Cardiac septum (tissue), 1 donor: Measurements from ENCODE around the gene SMIM36. TPM values are rescaled to one million over a fixed set of nuclear protein-coding genes. Genes with fewer than 3 reads are reported as not detected.
"Not testable (repeated sequence)": the region's sequence is repeated elsewhere in the genome, so short reads cannot be mapped to it uniquely, and the experiment has no call there.

ENCODE experiments used
- DNase-seq: peaks from one replicate; pipeline ENCODE4 v3.0.0-alpha.2; 2020; ENCODE audit warnings: low spot score
- intact Hi-C: fragments of 100-400 bp; cut with DNase I; formaldehyde crosslinking; loops from one replicate; pipeline ENCODE4 v1.14.0; 2022
- total RNA-seq: library from RNA; stranded (reverse); fragmentation: NEBNext Ultra II Directional; extraction: Animal tissue kit (Norgen Biotek cat#: 25700); gene quantifications from one replicate; pipeline ENCODE4 v1.2.1, GENCODE V29; 2021
- donor health status: DM: no; HTN: no; CAD: no.

The SMIM36 gene
- total RNA-seq, 1 donor from 2014 or later = not detected

GRCh38 chr17:55462234-55462633 lies 49.0 kb downstream of the SMIM36 start:
- intact Hi-C loops = no loop called here
- no peak for DNase-seq

- no peak for DNase-seq
- intact Hi-C loops = no loop called here
Observed at GRCh38 chr17:55458978-55459377, 52.3 kb downstream of the SMIM36 start.

- intact Hi-C loops = no loop called here
- no peak for DNase-seq
Observed at GRCh38 chr17:55458287-55458900, 52.9 kb downstream of the SMIM36 start.

- intact Hi-C loops = no loop called here
- no peak for DNase-seq
Observed at GRCh38 chr17:55456307-55457240, 54.7 kb downstream of the SMIM36 start.

- no peak for DNase-seq
- intact Hi-C loops = no loop called here
Observed at GRCh38 chr17:55454906-55455474, 56.3 kb downstream of the SMIM36 start.

GRCh38 chr17:55453839-55454557 lies 57.3 kb downstream of the SMIM36 start:
- intact Hi-C loops = no loop called here
- no peak for DNase-seq

- no peak for DNase-seq
- intact Hi-C loops = no loop called here
Observed at GRCh38 chr17:55452139-55452790, 59.0 kb downstream of the SMIM36 start.

GRCh38 chr17:55451758-55452138 lies 59.5 kb downstream of the SMIM36 start:
- no peak for DNase-seq
- intact Hi-C loops = no loop called here

GRCh38 chr17:55451203-55451641 lies 60.0 kb downstream of the SMIM36 start:
- no peak for DNase-seq
- intact Hi-C loops = no loop called here

- DNase-seq = no peak
- intact Hi-C loops = no loop called here
Observed at GRCh38 chr17:55450232-55450825, 60.9 kb downstream of the SMIM36 start.

- no peak for DNase-seq
- intact Hi-C loops = no loop called here
Observed at GRCh38 chr17:55448681-55449080, 62.6 kb downstream of the SMIM36 start.

GRCh38 chr17:55446581-55447205 lies 64.6 kb downstream of the SMIM36 start:
- intact Hi-C loops = no loop called here
- no peak for DNase-seq

- DNase-seq, intact Hi-C loops: not testable (repeated sequence)
Observed at GRCh38 chr17:55446004-55446403, 65.2 kb downstream of the SMIM36 start.

GRCh38 chr17:55444471-55445441 lies 66.5 kb downstream of the SMIM36 start:
- intact Hi-C loops = no loop called here
- no peak for DNase-seq

GRCh38 chr17:55443904-55444303 lies 67.3 kb downstream of the SMIM36 start:
- no peak for DNase-seq
- intact Hi-C loops = no loop called here

- intact Hi-C loops = no loop called here
- DNase-seq = no peak
Observed at GRCh38 chr17:55442953-55443683, 68.1 kb downstream of the SMIM36 start.

- intact Hi-C loops = no loop called here
- DNase-seq = no peak
Observed at GRCh38 chr17:55442462-55442861, 68.8 kb downstream of the SMIM36 start.
